Kidney (tissue), 14 donors: ENCODE measurements around the gene CHST3. TPM values are rescaled to one million over a fixed set of nuclear protein-coding genes. Genes with fewer than 3 reads are reported as not detected.

ENCODE experiments used
- DNase-seq, 5 donors: peaks; one replicate each; pipeline ENCODE4 v3.0.0-alpha.2; 2013 to 2020
- FAIRE-seq: peaks from 2 replicates; lab custom pipeline; 2012; peaks lifted over from hg19 to GRCh38; lab: Jason Lieb, UNC
- H3K27ac ChIP-seq, 2 donors: one replicate each; pipeline ENCODE4 v1.7.0; 2013; ENCODE audit warnings: low read depth in 2 of 2, low read length in 2 of 2, inconsistent platforms in 1 of 2
- H3K27me3 ChIP-seq: one replicate; pipeline ENCODE4 v1.7.1; 2013; ENCODE audit warnings: low read length, inconsistent platforms; ENCODE audit not compliant: control insufficient read depth, insufficient read depth
- H3K36me3 ChIP-seq, 3 donors: one replicate each; pipeline versions ENCODE4 v1.7.0 to v1.7.1; 2013; ENCODE audit warnings: low read length in 3 of 3, control low read depth in 1 of 3, inconsistent platforms in 1 of 3; ENCODE audit not compliant: insufficient read depth in 3 of 3, control insufficient read depth in 2 of 3
- H3K4me1 ChIP-seq, 3 donors: one replicate each; pipeline versions ENCODE4 v1.7.0 to v1.7.1; 2013; ENCODE audit warnings: low read length in 3 of 3, inconsistent platforms in 1 of 3, low read depth in 1 of 3; ENCODE audit not compliant: control insufficient read depth in 2 of 3, insufficient read depth in 2 of 3
- H3K4me3 ChIP-seq, 3 donors: one replicate each; pipeline versions ENCODE4 v1.7.0 to v1.8.1; 2013; ENCODE audit warnings: low read length in 3 of 3, control low read depth in 1 of 3, inconsistent platforms in 1 of 3
- H3K9ac ChIP-seq, 3 donors: one replicate each; pipeline versions ENCODE4 v1.7.0 to v1.7.1; 2013; ENCODE audit warnings: low read length in 3 of 3, control low read depth in 1 of 3, inconsistent platforms in 1 of 3
- H3K9me3 ChIP-seq, 3 donors: one replicate each; pipeline versions ENCODE4 v1.7.0 to v1.7.1; 2013; ENCODE audit warnings: low read length in 3 of 3, control low read depth in 1 of 3, inconsistent platforms in 1 of 3; ENCODE audit not compliant: control insufficient read depth in 2 of 3, insufficient read depth in 1 of 3
- CTCF ChIP-seq: IDR thresholded peaks from 3 replicates; pipeline ENCODE4 v1.5.1; 2012; ENCODE audit warnings: mild to moderate bottlenecking, moderate library complexity, borderline replicate concordance; ENCODE audit not compliant: insufficient read depth; ENCODE audit errors: extremely low read depth
- intact Hi-C: fragments of 100-400 bp; cut with DNase I; formaldehyde crosslinking; loops from one replicate; pipeline ENCODE4 v1.11.1; 2022
- polyA plus RNA-seq: library from polyadenylated mRNA; stranded (reverse); fragments of 350-450 nt; fragmentation: Illumina TruSeq; extraction: RNeasy Lipid Tissue Mini Kit (QIAGEN cat#74804); gene quantifications from one replicate; pipeline ENCODE4 v1.2.3, GENCODE V29; 2014; ENCODE audit warnings: low read depth, low replicate concordance; ENCODE audit not compliant: insufficient read depth
- total RNA-seq: library from RNA; stranded (reverse); fragmentation: NEBNext Ultra II Directional; extraction: Animal tissue kit (Norgen Biotek cat#: 25700); gene quantifications from one replicate; pipeline ENCODE4 v1.2.1, GENCODE V29; 2021
- donor health status: control.
- donor health status: control.
- donor health status: control.
- donor health status: control.
- donor health status: control.
- donor health status: DM: yes; HTN: yes; CAD: no.
- donor health status: Normal renal cell carcinoma (clear cell type).

CHST3 gene
- total and polyA plus RNA-seq, 2 donors from 2014 or later, result 9.1 to 31.5 TPM

- intact Hi-C loops, result no loop called here
These were observed 62.3 kb downstream of the CHST3 start for GRCh38 chr10:72026278-72027111.

GRCh38 chr10:72027498-72027897, 63.3 kb downstream of the CHST3 start:
- intact Hi-C loops, result no loop called here
- no peak for TF ChIP-seq CTCF
- no peak for FAIRE-seq

More at GRCh38 chr10:72026278-72027111, 62.3 kb downstream of the CHST3 start:
- no peak for TF ChIP-seq CTCF
- Histone ChIP-seq H3K27ac (no peak overlapping the region), H3K4me1 (no peaks in the 10 kb centered on the region), H3K4me3 (no peak overlapping the region), H3K9ac (no peak overlapping the region), H3K9me3 (no peaks in the 10 kb centered on the region), H3K36me3 (no peaks in the 10 kb centered on the region), H3K27me3 (no peaks in the 10 kb centered on the region)
- FAIRE-seq (no peak), DNase-seq (no peak)

GRCh38 chr10:72029414-72029813, 65.2 kb downstream of the CHST3 start:
- no peak overlapping the region for H3K4me3 ChIP-seq
- no peaks in the 10 kb centered on the region for H3K9me3 ChIP-seq
- no peak for DNase-seq
- H3K27ac ChIP-seq, result no peak overlapping the region
- TF ChIP-seq CTCF, result no peak
- FAIRE-seq, result no peak
- H3K36me3 ChIP-seq, result no peaks in the 10 kb centered on the region
- H3K9ac ChIP-seq, result no peak overlapping the region
- H3K27me3 ChIP-seq, result no peaks in the 10 kb centered on the region
- H3K4me1 ChIP-seq, result no peaks in the 10 kb centered on the region
- intact Hi-C loops, result no loop called here

More at GRCh38 chr10:72027498-72027897, 63.3 kb downstream of the CHST3 start:
- H3K4me1 ChIP-seq, result no peaks in the 10 kb centered on the region
- no peak for DNase-seq
- H3K9ac ChIP-seq, result no peak overlapping the region
- no peaks in the 10 kb centered on the region for H3K36me3 ChIP-seq
- no peak overlapping the region for H3K27ac ChIP-seq
- no peaks in the 10 kb centered on the region for H3K27me3 ChIP-seq
- no peaks in the 10 kb centered on the region for H3K9me3 ChIP-seq
- H3K4me3 ChIP-seq, result no peak overlapping the region
